ENCODE results near the gene NFS1.
A peak's percentile ranks its signal among the peaks of the same experiment; 100 is the strongest.
"Not testable (repeated sequence)": the region's sequence is repeated elsewhere in the genome, so short reads cannot be mapped to it uniquely, and the experiment has no call there.

DNA sequence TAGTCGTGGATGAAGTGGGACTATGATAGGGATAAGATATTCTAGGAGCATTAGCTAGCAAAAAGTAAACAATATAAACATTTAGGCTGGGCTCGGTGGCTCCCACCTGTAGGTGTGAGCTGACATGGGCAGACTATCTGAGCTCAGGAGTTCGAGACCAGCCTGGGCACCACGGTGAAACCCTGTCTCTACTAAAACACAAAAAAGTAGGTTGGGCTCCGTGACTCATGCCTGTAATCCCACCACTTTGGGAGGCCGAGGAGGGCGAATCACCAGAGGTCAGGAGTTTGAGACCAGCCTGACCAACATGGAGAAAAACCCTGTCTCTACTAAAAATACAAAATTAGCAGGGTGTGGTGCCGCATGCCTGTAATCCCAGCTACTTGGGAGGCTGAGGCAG, 19.2 kb upstream of the NFS1 start:
- peak; percentile 32; the same call in 1 of the 2 replicates for TF ChIP-seq POLR2A (IDR thresholded peaks at IDR 0.05; ENCODE audit: low read depth, low read length)
- peak; percentile 55 for TF ChIP-seq POLR2AphosphoS5 (IDR thresholded peaks at IDR 0.05; ENCODE audit: low read depth, low read length)
- not testable (repeated sequence) for TF ChIP-seq TAF1, SPI1 (IDR thresholded peaks at IDR 0.05; ENCODE audit: low read depth, low read length)
